Measurements from ENCODE around the gene CCNF. TPM values are rescaled to one million over a fixed set of nuclear protein-coding genes. Genes with fewer than 3 reads are reported as not detected.
A peak's percentile ranks its signal among the peaks of the same experiment; 100 is the strongest.

The CCNF gene
- total and polyA plus RNA-seq, 9 of the 15 experiments (the other 6 are each of a cell fraction or from before 2014, with no cell fraction given) = 4.1 to 70.1 (median 29.5) TPM

DNA sequence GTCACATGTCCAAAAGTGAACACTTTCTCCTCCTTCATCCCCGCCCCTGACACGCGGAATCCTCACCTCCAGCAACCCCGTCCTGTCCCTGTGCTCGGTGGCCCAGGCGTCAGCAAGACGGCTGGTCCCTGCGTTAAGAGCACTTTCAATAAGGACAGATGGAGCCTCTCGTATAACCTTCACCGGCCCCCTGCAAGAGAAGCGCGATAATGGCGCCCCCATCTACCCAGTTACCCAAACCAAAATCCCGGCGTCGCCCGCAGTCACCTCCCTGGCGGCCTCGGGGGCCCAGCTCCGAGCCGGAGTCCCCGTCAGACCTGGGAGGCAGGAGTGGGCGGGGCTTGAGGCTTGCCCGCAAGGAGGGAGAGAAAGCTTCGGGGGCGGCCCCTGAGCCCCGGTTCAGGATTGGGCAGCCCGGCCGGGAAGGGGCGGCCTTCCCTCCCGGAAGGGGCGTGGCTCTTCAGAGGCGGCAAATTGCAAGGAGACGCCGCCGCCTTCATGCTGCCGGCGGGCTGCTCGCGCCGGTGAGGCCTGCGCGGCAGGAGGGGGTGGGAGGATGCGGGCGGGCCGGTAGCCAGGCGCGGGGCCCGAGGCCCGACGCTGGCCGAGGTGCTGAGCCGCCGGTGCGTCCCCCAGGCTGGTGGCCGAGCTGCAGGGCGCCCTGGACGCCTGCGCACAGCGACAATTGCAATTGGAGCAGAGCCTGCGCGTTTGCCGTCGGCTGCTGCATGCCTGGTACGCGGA is 30.6 kb downstream of the CCNF start, which contains the start of gene TEDC2 (continued):
- TF ChIP-seq, protein P1, sequence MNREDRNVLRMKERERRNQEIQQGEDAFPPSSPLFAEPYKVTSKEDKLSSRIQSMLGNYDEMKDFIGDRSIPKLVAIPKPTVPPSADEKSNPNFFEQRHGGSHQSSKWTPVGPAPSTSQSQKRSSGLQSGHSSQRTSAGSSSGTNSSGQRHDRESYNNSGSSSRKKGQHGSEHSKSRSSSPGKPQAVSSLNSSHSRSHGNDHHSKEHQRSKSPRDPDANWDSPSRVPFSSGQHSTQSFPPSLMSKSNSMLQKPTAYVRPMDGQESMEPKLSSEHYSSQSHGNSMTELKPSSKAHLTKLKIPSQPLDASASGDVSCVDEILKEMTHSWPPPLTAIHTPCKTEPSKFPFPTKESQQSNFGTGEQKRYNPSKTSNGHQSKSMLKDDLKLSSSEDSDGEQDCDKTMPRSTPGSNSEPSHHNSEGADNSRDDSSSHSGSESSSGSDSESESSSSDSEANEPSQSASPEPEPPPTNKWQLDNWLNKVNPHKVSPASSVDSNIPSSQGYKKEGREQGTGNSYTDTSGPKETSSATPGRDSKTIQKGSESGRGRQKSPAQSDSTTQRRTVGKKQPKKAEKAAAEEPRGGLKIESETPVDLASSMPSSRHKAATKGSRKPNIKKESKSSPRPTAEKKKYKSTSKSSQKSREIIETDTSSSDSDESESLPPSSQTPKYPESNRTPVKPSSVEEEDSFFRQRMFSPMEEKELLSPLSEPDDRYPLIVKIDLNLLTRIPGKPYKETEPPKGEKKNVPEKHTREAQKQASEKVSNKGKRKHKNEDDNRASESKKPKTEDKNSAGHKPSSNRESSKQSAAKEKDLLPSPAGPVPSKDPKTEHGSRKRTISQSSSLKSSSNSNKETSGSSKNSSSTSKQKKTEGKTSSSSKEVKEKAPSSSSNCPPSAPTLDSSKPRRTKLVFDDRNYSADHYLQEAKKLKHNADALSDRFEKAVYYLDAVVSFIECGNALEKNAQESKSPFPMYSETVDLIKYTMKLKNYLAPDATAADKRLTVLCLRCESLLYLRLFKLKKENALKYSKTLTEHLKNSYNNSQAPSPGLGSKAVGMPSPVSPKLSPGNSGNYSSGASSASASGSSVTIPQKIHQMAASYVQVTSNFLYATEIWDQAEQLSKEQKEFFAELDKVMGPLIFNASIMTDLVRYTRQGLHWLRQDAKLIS (CRISPR knock-in tag; IDR thresholded peaks at IDR 0.05) = 0 out of 2 replicates have a peak, but pooled peaks have one; percentile 53
- peak; percentile 56 for TF ChIP-seq CTBP1 (IDR thresholded peaks at IDR 0.05; ENCODE audit: borderline replicate concordance)
- no peak for TF ChIP-seq BRD9 (IDR thresholded peaks at IDR 0.05; ENCODE audit: low read depth, partially characterized antibody)
- TF ChIP-seq CC2D1A (IDR thresholded peaks at IDR 0.05) = no peak
- TF ChIP-seq SAP30 (IDR thresholded peaks at IDR 0.05; ENCODE audit: borderline replicate concordance, insufficient read depth, low read depth, low read length, poor library complexity, severe bottlenecking) = peak; percentile 91
- peak; percentile 60; the same call in 1 of the 2 replicates for TF ChIP-seq KLF13 (tag; IDR thresholded peaks at IDR 0.05; ENCODE audit: borderline replicate concordance, low read depth)
- TF ChIP-seq FOS (IDR thresholded peaks at IDR 0.05; ENCODE audit: extremely low read depth, insufficient read length) = peak; percentile 16
- TF ChIP-seq CXXC5 (CRISPR knock-in tag; IDR thresholded peaks at IDR 0.05) = peak; percentile 53
- TF ChIP-seq NFYB (IDR thresholded peaks at IDR 0.05; ENCODE audit: extremely low read depth, insufficient read length) = peak; percentile 42
- peak; percentile 61 for TF ChIP-seq PCBP1 (IDR thresholded peaks at IDR 0.05; ENCODE audit: low read depth, low read length, poor library complexity, severe bottlenecking)
- TF ChIP-seq, protein P2, sequence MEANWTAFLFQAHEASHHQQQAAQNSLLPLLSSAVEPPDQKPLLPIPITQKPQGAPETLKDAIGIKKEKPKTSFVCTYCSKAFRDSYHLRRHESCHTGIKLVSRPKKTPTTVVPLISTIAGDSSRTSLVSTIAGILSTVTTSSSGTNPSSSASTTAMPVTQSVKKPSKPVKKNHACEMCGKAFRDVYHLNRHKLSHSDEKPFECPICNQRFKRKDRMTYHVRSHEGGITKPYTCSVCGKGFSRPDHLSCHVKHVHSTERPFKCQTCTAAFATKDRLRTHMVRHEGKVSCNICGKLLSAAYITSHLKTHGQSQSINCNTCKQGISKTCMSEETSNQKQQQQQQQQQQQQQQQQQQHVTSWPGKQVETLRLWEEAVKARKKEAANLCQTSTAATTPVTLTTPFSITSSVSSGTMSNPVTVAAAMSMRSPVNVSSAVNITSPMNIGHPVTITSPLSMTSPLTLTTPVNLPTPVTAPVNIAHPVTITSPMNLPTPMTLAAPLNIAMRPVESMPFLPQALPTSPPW (CRISPR knock-in tag; IDR thresholded peaks at IDR 0.05) = peak; percentile 75
- peak in 1 of 2 experiments; percentile 14; a peak in 1 of 4 replicates for TF ChIP-seq RCOR1 (IDR thresholded peaks at IDR 0.05; ENCODE audit: borderline replicate concordance in 1 of 2, low read depth in 2 of 2, low read length in 2 of 2)
- TF ChIP-seq FIP1L1 (IDR thresholded peaks at IDR 0.05; ENCODE audit: low read depth, low read length, poor library complexity, severe bottlenecking) = peak; percentile 78
- peak; percentile 67; the same call in 1 of the 2 replicates for TF ChIP-seq KAT7 (CRISPR knock-in tag; IDR thresholded peaks at IDR 0.05; ENCODE audit: borderline replicate concordance)
- peak; percentile 43; the same call in 1 of the 2 replicates for TF ChIP-seq MBD2 (IDR thresholded peaks at IDR 0.05; ENCODE audit: borderline replicate concordance, low read depth)
- TF ChIP-seq, protein P3, sequence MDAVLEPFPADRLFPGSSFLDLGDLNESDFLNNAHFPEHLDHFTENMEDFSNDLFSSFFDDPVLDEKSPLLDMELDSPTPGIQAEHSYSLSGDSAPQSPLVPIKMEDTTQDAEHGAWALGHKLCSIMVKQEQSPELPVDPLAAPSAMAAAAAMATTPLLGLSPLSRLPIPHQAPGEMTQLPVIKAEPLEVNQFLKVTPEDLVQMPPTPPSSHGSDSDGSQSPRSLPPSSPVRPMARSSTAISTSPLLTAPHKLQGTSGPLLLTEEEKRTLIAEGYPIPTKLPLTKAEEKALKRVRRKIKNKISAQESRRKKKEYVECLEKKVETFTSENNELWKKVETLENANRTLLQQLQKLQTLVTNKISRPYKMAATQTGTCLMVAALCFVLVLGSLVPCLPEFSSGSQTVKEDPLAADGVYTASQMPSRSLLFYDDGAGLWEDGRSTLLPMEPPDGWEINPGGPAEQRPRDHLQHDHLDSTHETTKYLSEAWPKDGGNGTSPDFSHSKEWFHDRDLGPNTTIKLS (IDR thresholded peaks at IDR 0.05; ENCODE audit: borderline replicate concordance, low read depth) = peak; percentile 48; the same call in 1 of the 2 replicates
- no peak for TF ChIP-seq ZNF12 (CRISPR knock-in tag; IDR thresholded peaks at IDR 0.05)
- peak; percentile 91 for TF ChIP-seq L3MBTL2 (IDR thresholded peaks at IDR 0.05)
- TF ChIP-seq PTBP1 (IDR thresholded peaks at IDR 0.05; ENCODE audit: low read depth, low read length) = no peak

Data from K562 (cell line).